HL-60 (cell line): ENCODE results near the gene OR2W3.

ENCODE experiments used
- GABPA ChIP-seq: IDR thresholded peaks from 2 replicates; pipeline ENCODE4 v1.6.1; 2012; ENCODE audit warnings: low read depth
- POLR2AphosphoS5 ChIP-seq: IDR thresholded peaks from 2 replicates; pipeline ENCODE4 v1.6.1; 2012; ENCODE audit warnings: low read depth
- TF ChIP-seq, protein P1 (sequence below): IDR thresholded peaks from one replicate; pipeline ENCODE4 v1.5.1; 2011; ENCODE audit warnings: low read length, control low read depth, inconsistent platforms; ENCODE audit not compliant: insufficient read depth
- TF ChIP-seq, protein P2 (sequence below): IDR thresholded peaks from 2 replicates; pipeline ENCODE4 v1.6.1; 2012; ENCODE audit warnings: low read depth; ENCODE audit not compliant: insufficient replicate concordance

DNA sequence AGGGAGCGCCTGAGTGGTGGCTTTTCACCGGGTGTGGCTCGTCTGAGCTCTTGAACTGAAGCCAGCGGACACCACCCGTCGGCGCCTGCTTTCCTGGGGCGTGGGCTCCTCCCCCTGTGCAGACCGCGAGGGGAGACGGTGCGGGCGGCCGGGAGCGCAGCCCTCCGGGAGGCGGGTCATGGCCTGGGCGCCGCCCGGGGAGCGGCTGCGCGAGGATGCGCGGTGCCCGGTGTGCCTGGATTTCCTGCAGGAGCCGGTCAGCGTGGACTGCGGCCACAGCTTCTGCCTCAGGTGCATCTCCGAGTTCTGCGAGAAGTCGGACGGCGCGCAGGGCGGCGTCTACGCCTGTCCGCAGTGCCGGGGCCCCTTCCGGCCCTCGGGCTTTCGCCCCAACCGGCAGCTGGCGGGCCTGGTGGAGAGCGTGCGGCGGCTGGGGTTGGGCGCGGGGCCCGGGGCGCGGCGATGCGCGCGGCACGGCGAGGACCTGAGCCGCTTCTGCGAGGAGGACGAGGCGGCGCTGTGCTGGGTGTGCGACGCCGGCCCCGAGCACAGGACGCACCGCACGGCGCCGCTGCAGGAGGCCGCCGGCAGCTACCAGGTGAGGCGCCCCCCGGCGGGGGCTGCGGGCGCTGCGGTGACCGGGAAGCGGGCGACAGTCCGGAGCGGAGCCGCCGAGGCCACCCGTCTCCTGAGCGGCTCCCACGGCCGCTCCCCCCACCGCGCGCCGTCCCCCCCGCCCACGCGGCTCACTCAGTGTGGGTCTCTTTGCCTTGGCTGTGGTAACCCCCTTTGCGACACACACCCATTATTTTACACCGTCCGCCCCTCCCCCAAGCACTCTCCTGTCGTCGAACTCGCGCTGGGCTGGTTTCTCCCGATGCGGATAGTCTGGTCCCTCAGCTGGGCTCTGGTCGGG, 38.1 kb upstream of the OR2W3 start, which contains the start of gene TRIM58:
- TF ChIP-seq, protein P1, sequence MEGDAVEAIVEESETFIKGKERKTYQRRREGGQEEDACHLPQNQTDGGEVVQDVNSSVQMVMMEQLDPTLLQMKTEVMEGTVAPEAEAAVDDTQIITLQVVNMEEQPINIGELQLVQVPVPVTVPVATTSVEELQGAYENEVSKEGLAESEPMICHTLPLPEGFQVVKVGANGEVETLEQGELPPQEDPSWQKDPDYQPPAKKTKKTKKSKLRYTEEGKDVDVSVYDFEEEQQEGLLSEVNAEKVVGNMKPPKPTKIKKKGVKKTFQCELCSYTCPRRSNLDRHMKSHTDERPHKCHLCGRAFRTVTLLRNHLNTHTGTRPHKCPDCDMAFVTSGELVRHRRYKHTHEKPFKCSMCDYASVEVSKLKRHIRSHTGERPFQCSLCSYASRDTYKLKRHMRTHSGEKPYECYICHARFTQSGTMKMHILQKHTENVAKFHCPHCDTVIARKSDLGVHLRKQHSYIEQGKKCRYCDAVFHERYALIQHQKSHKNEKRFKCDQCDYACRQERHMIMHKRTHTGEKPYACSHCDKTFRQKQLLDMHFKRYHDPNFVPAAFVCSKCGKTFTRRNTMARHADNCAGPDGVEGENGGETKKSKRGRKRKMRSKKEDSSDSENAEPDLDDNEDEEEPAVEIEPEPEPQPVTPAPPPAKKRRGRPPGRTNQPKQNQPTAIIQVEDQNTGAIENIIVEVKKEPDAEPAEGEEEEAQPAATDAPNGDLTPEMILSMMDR: no peak
- TF ChIP-seq, protein P2, sequence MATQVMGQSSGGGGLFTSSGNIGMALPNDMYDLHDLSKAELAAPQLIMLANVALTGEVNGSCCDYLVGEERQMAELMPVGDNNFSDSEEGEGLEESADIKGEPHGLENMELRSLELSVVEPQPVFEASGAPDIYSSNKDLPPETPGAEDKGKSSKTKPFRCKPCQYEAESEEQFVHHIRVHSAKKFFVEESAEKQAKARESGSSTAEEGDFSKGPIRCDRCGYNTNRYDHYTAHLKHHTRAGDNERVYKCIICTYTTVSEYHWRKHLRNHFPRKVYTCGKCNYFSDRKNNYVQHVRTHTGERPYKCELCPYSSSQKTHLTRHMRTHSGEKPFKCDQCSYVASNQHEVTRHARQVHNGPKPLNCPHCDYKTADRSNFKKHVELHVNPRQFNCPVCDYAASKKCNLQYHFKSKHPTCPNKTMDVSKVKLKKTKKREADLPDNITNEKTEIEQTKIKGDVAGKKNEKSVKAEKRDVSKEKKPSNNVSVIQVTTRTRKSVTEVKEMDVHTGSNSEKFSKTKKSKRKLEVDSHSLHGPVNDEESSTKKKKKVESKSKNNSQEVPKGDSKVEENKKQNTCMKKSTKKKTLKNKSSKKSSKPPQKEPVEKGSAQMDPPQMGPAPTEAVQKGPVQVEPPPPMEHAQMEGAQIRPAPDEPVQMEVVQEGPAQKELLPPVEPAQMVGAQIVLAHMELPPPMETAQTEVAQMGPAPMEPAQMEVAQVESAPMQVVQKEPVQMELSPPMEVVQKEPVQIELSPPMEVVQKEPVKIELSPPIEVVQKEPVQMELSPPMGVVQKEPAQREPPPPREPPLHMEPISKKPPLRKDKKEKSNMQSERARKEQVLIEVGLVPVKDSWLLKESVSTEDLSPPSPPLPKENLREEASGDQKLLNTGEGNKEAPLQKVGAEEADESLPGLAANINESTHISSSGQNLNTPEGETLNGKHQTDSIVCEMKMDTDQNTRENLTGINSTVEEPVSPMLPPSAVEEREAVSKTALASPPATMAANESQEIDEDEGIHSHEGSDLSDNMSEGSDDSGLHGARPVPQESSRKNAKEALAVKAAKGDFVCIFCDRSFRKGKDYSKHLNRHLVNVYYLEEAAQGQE: no peak
- TF ChIP-seq GABPA: no peak
- no peak for TF ChIP-seq POLR2AphosphoS5
